Neural progenitor cell (in vitro differentiated cells): ENCODE results near the gene SPHK1.

Source experiments
- EZH2 ChIP-seq: fragments of 200-600 bp; sonication (generic); IDR thresholded peaks from 2 replicates; pipeline ENCODE4 v1.6.1; 2017; ENCODE audit warnings: antibody characterized with exemption, mild to moderate bottlenecking, moderate library complexity
- TF ChIP-seq, protein P1 (sequence below): fragments of 200-600 bp; sonication (generic); IDR thresholded peaks from 2 replicates; pipeline ENCODE4 v1.5.1; 2017; ENCODE audit warnings: antibody characterized with exemption, mild to moderate bottlenecking

DNA sequence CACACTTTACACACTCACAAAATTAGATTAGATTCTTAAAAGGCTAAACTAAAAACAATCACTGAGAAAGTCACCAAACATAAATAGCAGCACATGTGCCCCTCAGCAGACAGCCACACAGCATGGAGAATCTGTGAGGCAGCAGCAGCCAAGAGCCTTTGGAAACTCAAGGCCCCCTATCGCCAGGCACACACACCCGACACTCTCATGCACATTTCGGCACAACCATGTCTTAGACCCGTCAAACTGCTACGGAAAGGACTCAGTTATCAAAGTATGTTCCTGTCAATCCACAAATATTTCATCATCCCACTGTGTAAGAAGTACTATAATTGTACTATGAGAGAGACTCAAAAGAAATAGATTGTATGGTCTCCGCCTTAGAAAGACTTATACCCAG lies 47.6 kb downstream of the SPHK1 start:
- TF ChIP-seq, protein P1, sequence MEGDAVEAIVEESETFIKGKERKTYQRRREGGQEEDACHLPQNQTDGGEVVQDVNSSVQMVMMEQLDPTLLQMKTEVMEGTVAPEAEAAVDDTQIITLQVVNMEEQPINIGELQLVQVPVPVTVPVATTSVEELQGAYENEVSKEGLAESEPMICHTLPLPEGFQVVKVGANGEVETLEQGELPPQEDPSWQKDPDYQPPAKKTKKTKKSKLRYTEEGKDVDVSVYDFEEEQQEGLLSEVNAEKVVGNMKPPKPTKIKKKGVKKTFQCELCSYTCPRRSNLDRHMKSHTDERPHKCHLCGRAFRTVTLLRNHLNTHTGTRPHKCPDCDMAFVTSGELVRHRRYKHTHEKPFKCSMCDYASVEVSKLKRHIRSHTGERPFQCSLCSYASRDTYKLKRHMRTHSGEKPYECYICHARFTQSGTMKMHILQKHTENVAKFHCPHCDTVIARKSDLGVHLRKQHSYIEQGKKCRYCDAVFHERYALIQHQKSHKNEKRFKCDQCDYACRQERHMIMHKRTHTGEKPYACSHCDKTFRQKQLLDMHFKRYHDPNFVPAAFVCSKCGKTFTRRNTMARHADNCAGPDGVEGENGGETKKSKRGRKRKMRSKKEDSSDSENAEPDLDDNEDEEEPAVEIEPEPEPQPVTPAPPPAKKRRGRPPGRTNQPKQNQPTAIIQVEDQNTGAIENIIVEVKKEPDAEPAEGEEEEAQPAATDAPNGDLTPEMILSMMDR: no peak
- TF ChIP-seq EZH2: no peak
